Airway epithelial cell (primary cell): ENCODE measurements around the gene AP1G1. TPM values are rescaled to one million over a fixed set of nuclear protein-coding genes. Genes with fewer than 3 reads are reported as not detected.

Source experiments
- total RNA-seq: library from RNA; depleted of rRNA; stranded (reverse); fragments of >200 nt; gene quantifications from 2 replicates; pipeline ENCODE4 v1.2.3, GENCODE V29; 2015

Gene AP1G1
- 45.9 and 59.5 TPM in 2 replicates for total RNA-seq

DNA sequence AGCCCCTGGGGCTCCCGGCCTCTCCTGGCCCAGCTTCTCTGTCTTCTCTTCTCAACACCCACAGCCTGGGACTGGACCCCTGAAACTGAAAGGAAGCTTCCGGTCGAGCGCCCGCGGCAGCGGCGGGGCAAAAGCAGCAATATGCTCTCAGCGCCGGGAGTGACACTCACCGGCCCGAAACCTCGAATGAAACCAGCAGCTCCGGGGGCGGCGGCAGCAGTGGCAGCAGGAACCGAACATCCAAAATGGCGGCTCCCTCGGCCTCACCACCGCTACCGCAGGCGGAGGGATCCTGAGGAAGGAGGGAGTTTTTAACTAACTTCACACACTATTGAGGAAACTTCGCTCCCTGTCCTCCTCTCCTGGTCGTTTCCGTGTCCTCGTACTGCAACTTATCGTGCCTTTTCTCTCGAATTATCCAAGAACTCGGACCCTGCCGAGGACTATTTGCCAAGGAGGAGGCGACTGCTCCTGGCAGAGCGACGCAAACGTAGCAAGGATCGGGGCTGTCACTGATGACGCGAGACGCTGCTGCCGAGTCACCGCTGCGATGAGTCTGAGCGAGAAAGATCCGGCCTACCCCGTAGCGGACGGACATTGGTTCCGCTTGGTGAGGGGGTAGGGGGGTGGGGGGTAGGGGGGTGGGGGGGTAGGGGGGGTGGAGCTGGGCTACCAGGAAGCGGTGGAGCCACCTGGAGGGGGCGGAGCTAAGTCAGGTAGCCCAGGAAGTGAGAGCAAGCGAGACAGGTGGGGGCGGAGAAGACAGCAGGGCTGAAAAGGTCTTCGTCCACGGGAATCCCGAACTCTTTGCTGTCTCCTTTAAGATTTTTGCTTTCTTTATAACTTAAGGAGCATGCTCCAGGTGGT is at the start of gene AP1G1:
AP1G1 (minus strand) TSS at position 242 of the 867 bp plus-strand sequence. CDS start 19,355 bp downstream, outside the sequence.

GRCh38 chr16:71845639-71846430 is 37.2 kb upstream of the AP1G1 start, which contains the start of gene ATXN1L:
TSS of gene ATXN1L (plus strand) at chr16:71845976. CDS start at chr16:71849741, 3,765 bp downstream.

DNA sequence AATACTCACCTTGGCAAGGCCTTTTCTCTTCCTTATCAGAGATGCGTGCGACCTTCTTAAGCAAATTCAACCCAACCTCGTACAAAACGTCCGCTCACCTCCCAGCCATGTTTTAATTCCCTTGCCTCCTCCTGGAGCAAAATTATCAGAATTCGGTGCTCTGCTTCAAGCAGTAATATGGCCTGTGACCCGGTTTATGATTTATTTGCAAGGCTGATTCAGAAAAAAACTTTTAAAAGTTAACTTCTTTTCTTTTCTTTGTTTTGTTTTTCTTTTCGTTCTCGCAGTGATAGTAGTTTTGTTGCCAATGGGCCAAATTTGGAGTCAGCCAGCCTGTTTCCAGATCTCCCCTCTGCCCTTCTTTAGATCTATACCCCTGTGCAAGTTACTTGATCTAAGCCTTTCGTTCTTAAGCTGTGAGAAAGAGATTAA is 84.3 kb downstream of the AP1G1 start, which contains the start of gene PHLPP2:
PHLPP2 (minus strand) TSS at position 382 of the 432 bp plus-strand sequence. CDS start 9,906 bp downstream, outside the sequence.

Other genes with a start within 250 kb of the AP1G1 start
- not detected in 2 replicates for gene TAT, start 231.7 kb downstream of the AP1G1 start, total RNA-seq
- gene MARVELD3, start 182.7 kb downstream of the AP1G1 start, total RNA-seq, result 12.2 and 18.1 TPM in 2 replicates
- 2.6 and 4.4 TPM in 2 replicates for gene PHLPP2, start 84.1 kb downstream of the AP1G1 start, total RNA-seq
- 7.3 and 10.5 TPM in 2 replicates for gene ATXN1L, start 37.1 kb upstream of the AP1G1 start, total RNA-seq
- 3.6 and 5.4 TPM in 2 replicates for gene ZNF821, start 75.3 kb upstream of the AP1G1 start, total RNA-seq
- 126 and 128 TPM in 2 replicates for gene IST1, start 86.7 kb upstream of the AP1G1 start, total RNA-seq
- gene PKD1L3, start 191.6 kb upstream of the AP1G1 start, total RNA-seq, result not detected in 2 replicates
- gene DHODH, start 199.9 kb upstream of the AP1G1 start, total RNA-seq, result 6.1 and 6.3 TPM in 2 replicates
- gene HP, start 245.7 kb upstream of the AP1G1 start, total RNA-seq, result not detected in 2 replicates